Tibial nerve (tissue), 3 donors: Measurements from ENCODE around the gene STK17B.

Experiments used
- POLR2A ChIP-seq, 2 donors: fragments of 450-650 bp; IDR thresholded peaks; one replicate each; pipeline ENCODE4 v1.6.1; 2017; ENCODE audit warnings: antibody characterized with exemption in 2 of 2, mild to moderate bottlenecking in 2 of 2, moderate library complexity in 2 of 2
- TF ChIP-seq, protein P1 (sequence below), 5 experiments: fragments of 200-600 bp in 3 of 5; fragments of 450-650 bp in 2 of 5; sonication (generic) in 3 of 5; IDR thresholded peaks; one replicate each; pipeline ENCODE4 v1.5.1; 2016 to 2019; ENCODE audit warnings: antibody characterized with exemption in 5 of 5, mild to moderate bottlenecking in 3 of 5, moderate library complexity in 2 of 5

DNA sequence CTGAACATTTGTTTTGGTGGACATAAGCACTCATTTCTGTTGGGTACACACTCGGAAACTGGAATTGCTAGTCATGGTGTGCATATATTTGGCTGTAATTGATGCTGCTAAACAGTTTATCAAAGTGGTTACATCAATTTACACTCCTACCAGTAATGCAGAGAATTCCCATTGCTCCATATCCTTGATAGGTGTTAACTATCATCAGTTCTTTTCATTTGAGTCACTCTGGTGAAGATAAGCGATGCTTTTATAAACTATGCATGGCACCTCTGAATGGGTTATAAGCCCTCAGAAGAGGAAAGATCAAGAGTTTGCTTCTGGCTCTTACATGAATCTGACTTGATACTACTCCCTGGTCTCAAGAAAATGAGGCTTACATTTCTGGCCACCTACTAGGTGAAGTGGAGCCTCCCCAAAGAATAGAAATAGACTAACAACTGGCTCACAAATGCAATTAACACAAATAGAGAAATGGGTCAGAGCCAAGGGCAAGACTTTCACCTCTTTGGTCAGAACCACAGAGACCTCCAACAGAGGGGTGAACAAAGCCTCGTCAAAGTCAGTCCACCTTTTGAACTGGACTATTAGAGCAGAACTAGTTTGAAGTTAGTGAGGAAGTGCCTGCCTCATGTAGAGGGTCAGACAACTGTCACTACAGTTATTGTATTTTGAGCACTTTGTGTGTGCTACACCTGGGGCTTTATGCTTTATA lies 15.0 kb upstream of the STK17B start:
- TF ChIP-seq, protein P1, sequence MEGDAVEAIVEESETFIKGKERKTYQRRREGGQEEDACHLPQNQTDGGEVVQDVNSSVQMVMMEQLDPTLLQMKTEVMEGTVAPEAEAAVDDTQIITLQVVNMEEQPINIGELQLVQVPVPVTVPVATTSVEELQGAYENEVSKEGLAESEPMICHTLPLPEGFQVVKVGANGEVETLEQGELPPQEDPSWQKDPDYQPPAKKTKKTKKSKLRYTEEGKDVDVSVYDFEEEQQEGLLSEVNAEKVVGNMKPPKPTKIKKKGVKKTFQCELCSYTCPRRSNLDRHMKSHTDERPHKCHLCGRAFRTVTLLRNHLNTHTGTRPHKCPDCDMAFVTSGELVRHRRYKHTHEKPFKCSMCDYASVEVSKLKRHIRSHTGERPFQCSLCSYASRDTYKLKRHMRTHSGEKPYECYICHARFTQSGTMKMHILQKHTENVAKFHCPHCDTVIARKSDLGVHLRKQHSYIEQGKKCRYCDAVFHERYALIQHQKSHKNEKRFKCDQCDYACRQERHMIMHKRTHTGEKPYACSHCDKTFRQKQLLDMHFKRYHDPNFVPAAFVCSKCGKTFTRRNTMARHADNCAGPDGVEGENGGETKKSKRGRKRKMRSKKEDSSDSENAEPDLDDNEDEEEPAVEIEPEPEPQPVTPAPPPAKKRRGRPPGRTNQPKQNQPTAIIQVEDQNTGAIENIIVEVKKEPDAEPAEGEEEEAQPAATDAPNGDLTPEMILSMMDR (IDR thresholded peaks at IDR 0.05), result no peak
- no peak for TF ChIP-seq POLR2A (IDR thresholded peaks at IDR 0.05)
